Neutrophil (primary cell): ENCODE results near the gene PSMA1.
A peak's percentile ranks its signal among the peaks of the same experiment; 100 is the strongest.
"Not testable (repeated sequence)": the region's sequence is repeated elsewhere in the genome, so short reads cannot be mapped to it uniquely, and the experiment has no call there.

Experiments used
- H3K27ac ChIP-seq: fragments of 200-600 bp; sonication (generic); 2 replicates; pipeline ENCODE4 v1.5.1; 2016; ENCODE audit warnings: mild to moderate bottlenecking, moderate library complexity
- H3K27me3 ChIP-seq: fragments of 200-600 bp; sonication (generic); 2 replicates; pipeline ENCODE4 v1.6.0; 2016; ENCODE audit warnings: mild to moderate bottlenecking
- H3K36me3 ChIP-seq: fragments of 200-600 bp; sonication (generic); 2 replicates; pipeline ENCODE4 v1.5.1; 2017
- H3K4me1 ChIP-seq, 2 experiments: fragments of 200-600 bp in 1 of 2; sonication (generic) in 1 of 2; 1 replicate in 1 of 2; 2 replicates in 1 of 2; pipeline versions ENCODE4 v1.5.1 to v1.6.1; 2013 to 2016; ENCODE audit warnings: low read depth in 1 of 2, low read length in 1 of 2, mild to moderate bottlenecking in 1 of 2, moderate library complexity in 1 of 2; ENCODE audit not compliant: control insufficient read depth in 1 of 2, insufficient read depth in 1 of 2
- H3K4me3 ChIP-seq, 2 experiments: fragments of 200-600 bp in 1 of 2; sonication (generic) in 1 of 2; 1 replicate in 1 of 2; 2 replicates in 1 of 2; pipeline ENCODE4 v1.5.1; 2013 to 2016; ENCODE audit warnings: low read depth in 1 of 2, low read length in 1 of 2, mild to moderate bottlenecking in 1 of 2, moderate library complexity in 1 of 2
- H3K9me3 ChIP-seq: fragments of 200-600 bp; sonication (generic); 2 replicates; pipeline ENCODE4 v1.5.1; 2016
- CTCF ChIP-seq: fragments of 200-600 bp; sonication (generic); IDR thresholded peaks from 2 replicates; pipeline ENCODE4 v1.5.1; 2016; ENCODE audit warnings: antibody characterized with exemption

PSMA1 gene

GRCh38 chr11:14539982-14540421 is 19.8 kb upstream of the PSMA1 start:
- Histone ChIP-seq H3K4me1 (peaks cover 65 to 66% of the 10 kb centered on the region in 2 experiments), H3K9me3 (no peaks in the 10 kb centered on the region), H3K27ac (peak overlapping the region; percentile 80), H3K27me3 (no peaks in the 10 kb centered on the region), H3K4me3 (no peak overlapping the region), H3K36me3 (no peaks in the 10 kb centered on the region)
- TF ChIP-seq CTCF: no peak

GRCh38 chr11:14538926-14539554 is 18.9 kb upstream of the PSMA1 start:
- Histone ChIP-seq H3K36me3 (no peaks in the 10 kb centered on the region), H3K9me3 (no peaks in the 10 kb centered on the region), H3K4me3 (no peak overlapping the region), H3K4me1 (peaks cover 55 to 56% of the 10 kb centered on the region in 2 experiments), H3K27ac (no peak overlapping the region), H3K27me3 (no peaks in the 10 kb centered on the region)
- no peak for TF ChIP-seq CTCF

GRCh38 chr11:14538271-14538925 is 18.2 kb upstream of the PSMA1 start:
- Histone ChIP-seq H3K9me3 (no peaks in the 10 kb centered on the region), H3K4me1 (peaks cover 49 to 50% of the 10 kb centered on the region in 2 experiments), H3K36me3 (no peaks in the 10 kb centered on the region), H3K27ac (no peak overlapping the region), H3K4me3 (no peak overlapping the region), H3K27me3 (no peaks in the 10 kb centered on the region)
- no peak for TF ChIP-seq CTCF

- Histone ChIP-seq H3K4me3 (peak overlapping the region; percentile 9 to 31), H3K4me1 (peaks cover 36 to 38% of the 10 kb centered on the region in 2 experiments), H3K36me3 (no peaks in the 10 kb centered on the region), H3K9me3 (no peaks in the 10 kb centered on the region), H3K27ac (peak overlapping the region; percentile 75), H3K27me3 (no peaks in the 10 kb centered on the region)
- TF ChIP-seq CTCF: peak; percentile 90
Measured at GRCh38 chr11:14537134-14537599, 17.0 kb upstream of the PSMA1 start.

GRCh38 chr11:14535166-14535565 is 15.0 kb upstream of the PSMA1 start:
- H3K4me3 ChIP-seq, H3K27ac ChIP-seq, H3K9me3 ChIP-seq, H3K36me3 ChIP-seq, H3K27me3 ChIP-seq: not testable (repeated sequence)
- H3K4me1 ChIP-seq: peaks cover 16 to 18% of the 10 kb centered on the region in 2 experiments

GRCh38 chr11:14529951-14530350 is 9.8 kb upstream of the PSMA1 start:
- H3K4me3 ChIP-seq: no peak overlapping the region
- no peaks in the 10 kb centered on the region for H3K9me3 ChIP-seq
- H3K4me1 ChIP-seq: no peaks in the 10 kb centered on the region
- no peaks in the 10 kb centered on the region for H3K36me3 ChIP-seq
- H3K27me3 ChIP-seq: no peaks in the 10 kb centered on the region
- no peak overlapping the region for H3K27ac ChIP-seq
- no peak for TF ChIP-seq CTCF
